Measurements from ENCODE around the gene LYPD8. TPM values are rescaled to one million over a fixed set of nuclear protein-coding genes. Genes with fewer than 3 reads are reported as not detected.

LYPD8 gene
- polyA plus RNA-seq, 4 donors, result 0.04 TPM; not detected in 3

DNA sequence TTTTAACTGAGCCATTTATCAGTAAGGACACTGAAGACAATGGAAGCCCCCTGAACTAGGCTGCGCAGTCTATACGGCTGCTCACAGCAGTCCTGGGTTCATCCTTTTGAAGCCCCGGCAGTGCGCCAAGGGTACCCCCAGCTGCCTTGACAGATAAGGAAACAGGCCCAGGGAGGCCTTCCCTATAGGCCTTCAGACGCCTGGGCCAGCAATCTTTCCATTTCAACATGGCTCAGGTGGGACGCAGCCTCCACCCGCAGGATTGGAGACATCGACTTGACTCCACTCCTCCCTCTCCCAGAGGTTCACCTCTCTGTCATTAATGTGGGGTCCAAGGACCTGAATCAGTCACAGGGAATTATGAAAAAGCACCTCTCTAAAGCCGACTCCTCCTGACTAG, 2.8 kb upstream of the LYPD8 start:
- DNase-seq (ENCODE audit: low read depth in 4 of 4, low spot score in 3 of 4), result no peak

DNA sequence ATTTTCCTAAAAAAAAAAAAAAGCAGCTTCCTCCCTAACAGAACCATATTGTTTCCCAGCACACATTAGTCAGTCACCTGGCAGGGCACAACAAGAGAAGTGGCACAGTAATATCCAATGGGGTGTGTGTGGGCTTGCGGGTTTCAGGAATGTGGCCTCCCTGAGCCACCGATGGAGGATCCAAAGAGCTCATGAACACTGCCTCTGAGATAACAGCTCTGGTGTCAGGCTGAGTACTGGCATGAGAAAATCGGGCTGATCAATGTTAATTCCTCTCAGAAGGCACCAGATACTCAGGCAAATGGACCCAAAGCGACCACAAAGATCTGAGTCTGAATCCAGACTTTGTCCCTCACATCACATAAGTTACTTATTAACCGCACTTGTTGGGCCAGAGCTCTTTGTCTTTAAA, 2.2 kb upstream of the LYPD8 start:
- DNase-seq (ENCODE audit: low read depth in 4 of 4, low spot score in 3 of 4), result no peak

DNA sequence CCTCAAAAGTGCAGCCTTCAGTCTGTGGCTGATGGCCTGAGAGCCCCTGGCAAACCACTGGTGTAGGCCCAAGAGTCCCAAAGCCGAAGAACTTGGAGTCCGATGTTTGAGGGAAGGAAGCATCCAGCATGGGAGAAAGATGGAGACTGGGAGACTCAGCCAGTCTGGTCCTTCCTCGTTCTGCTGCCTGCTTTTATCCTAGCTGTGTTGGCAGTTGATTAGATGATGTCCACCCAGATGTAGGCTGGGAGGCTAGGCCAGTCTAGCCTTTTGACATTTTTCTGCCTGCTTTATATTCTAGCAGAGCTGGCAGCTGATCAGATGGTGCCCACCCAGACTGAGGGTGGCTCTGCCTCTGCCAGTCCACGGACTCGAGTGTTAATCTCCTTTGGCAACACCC, 1.1 kb upstream of the LYPD8 start:
- no peak for DNase-seq (ENCODE audit: low read depth in 4 of 4, low spot score in 3 of 4)

DNA sequence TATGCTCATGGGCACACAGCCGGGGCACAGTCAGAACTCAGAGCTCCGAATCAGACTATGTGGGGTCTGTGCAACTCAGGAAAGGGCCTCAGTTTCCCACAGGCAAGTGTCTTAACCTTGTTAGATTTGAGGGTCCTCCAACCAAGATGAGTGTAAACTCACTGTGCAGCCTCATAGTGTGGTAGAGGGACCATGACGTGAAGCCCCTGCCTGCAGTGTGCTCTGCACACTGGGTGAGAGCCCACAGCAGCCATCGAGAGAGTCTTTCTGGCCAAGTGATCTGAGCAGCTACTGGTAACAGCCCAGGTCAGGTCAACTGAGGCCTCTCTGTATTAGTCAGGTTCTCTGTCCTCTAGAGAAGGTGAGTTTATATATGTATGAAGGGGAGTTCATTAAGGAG, 592 bp upstream of the LYPD8 start:
- no peak for DNase-seq (ENCODE audit: low read depth in 4 of 4, low spot score in 3 of 4)

DNA sequence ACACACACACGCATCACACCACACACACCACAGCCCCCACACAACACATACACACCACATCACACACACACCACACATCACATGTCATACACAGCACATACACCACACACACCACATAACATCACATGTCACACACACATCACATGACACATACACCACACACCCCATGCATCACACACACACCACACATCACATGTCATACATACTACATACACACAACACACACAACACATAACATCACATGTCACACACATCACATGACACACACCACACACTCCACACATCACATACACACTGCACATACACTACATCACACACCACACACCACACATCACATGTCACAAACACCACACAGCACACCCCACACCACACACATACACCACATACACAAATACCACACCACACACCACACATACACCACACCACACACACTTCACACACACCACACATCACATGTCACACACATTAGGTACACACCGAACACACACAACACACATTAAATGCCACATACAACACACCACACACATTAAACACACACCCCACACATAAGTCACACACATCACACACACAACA, 1.8 kb downstream of the LYPD8 start:
- no peak for DNase-seq (ENCODE audit: low read depth in 4 of 4, low spot score in 3 of 4)

DNA sequence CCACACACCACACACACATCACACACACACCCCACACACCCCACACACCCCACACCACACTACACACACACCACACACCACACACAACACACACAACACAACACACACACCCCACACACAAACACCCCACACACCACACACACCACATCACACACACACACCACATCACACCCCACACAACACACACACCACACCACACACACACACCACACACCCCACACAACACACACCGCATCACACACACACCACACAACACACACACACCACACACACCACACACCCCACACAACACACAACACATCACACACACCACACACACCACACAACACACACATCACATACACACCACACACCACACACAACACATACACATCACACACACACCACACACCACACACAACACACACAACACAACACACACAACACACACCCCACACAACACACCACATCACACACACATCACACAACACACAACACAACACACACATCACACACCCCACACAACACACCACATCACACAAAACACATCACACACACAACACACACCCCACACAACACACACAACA, 2.4 kb downstream of the LYPD8 start:
- no peak for DNase-seq (ENCODE audit: low read depth in 4 of 4, low spot score in 3 of 4)

DNA sequence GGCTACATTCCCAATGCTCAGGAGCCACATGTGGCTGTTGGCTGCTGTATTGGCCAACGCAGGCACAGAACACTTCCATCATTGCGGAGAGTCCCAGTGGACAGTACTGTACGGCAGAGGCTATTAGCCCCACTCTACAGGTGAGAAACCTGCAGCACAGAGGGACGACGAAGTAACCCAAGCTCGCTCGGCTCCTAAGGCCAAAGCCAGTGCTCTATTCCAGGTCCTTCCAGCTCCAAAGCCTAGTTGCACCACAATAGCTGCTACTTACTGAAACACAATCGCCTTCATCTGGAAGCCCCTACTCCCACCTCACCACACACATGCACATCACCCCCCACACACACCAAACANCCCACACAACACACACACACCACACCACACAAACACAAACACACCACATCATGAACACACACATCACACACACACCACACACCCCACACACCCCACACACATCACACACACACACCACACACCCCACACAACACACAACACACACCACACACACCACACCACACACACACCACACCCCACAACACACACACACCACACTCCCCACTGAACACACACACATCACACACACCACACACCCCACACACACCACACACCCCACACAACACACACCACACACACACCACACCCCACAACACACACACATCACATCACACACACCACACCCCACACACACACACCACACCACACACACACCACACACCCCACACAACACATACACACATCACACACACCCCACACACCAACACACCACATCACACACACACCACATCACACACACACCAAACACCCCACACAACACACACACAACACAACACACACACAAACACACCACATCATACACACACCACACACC, 3.2 kb downstream of the LYPD8 start:
- no peak for DNase-seq (ENCODE audit: low read depth in 4 of 4, low spot score in 3 of 4)

DNA sequence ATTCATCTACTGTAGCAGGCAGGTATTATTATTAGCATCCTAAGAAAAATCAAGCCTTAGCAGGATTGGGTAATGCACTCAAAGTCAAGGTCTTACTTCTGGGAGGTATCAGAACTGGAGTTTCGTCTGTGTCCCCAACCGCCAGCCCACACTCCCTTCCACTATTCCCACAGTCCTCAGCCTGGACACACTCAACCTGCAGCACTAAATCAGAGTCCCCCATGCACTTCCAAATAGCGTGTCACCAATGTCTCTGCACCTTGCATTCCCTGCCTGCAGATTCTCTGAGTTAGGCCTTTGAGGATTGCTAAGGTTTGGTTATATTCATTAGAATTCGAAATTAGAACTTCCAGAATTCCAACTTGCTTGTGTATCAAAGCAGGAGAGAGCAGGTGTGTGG, 3.9 kb downstream of the LYPD8 start:
- no peak for DNase-seq (ENCODE audit: low read depth in 4 of 4, low spot score in 3 of 4)

DNA sequence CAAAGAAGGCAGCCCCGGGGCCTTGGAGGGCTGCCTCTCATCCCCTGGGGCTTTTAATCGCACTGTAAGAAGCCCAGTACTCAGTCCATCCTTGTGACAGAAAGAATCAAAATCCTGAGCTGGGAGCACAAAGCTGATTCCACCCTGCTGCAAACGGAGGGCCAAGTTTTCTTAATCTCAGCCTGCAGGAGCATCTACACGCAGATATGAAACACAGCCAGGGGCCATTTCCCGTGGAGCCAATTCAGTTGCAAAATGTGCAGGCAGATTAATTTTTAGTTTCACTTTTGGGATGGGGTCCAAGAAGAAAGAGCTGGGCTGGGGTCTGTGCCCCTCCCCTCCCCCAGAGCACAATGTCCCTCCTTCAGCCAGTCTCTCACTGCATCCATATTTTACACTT, 4.4 kb downstream of the LYPD8 start:
- DNase-seq (ENCODE audit: low read depth in 4 of 4, low spot score in 3 of 4), result no peak

DNA sequence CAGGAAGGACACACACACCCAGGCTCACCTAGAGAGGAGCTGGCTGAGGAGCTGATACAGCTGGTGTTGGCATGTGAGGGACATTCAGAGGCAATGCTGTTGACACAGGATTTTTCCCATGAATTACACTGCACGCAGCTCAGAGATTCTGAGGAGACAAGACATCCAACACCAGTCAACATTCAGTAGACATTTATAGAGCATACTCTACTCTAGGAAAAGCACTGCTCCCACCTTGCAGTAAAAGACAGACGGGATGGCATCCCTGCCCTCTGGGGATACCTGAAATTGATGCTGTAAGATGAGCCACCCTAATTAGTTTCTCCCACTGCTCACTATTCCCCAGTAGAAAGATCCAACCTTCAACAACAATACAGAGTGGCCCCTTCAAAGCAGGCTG, 5.1 kb downstream of the LYPD8 start:
- DNase-seq (ENCODE audit: low read depth in 4 of 4, low spot score in 3 of 4), result peak in 1 of 4 donors; percentile 0

DNA sequence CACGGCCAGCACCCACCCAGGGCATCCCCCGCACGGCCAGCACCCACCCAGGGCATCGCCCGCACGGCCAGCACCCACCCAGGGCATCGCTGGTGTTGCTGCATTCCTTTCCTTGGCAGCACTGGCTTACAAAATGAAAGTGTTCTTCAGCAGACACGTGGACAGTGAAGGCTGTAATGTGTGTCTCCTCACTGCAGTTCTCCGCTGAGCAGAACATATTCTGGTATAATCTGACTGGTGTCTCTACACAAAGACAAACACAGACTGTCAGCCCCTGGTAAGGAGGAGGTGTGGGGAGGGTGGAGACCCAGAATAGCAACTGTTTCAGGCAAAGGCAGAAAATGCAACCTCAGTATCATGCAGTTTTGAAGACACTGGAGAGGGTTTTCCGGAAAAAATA, 7.3 kb downstream of the LYPD8 start:
- DNase-seq (ENCODE audit: low read depth in 4 of 4, low spot score in 3 of 4), result no peak

DNA sequence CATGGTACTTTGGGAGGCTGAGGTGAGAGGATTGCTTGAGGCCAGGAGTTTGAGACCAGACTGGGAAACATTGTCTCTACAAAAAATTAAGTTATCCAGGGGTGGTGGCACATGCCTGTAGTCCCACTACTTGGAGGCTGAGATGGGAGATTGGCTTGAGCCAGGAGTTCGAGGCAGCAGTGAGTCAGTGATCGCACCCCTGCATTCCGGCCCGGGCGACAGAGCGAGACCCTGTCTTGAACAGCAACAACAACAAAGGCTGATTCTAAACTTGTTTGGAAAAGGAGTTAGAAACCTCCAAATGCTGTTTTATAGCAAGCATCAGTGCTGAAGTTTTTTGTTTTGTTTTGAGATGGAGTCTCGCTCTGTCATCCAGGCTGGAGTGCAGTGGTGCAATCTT, 14.7 kb downstream of the LYPD8 start:
- DNase-seq (ENCODE audit: low read depth in 4 of 4, low spot score in 3 of 4), result no peak

DNA sequence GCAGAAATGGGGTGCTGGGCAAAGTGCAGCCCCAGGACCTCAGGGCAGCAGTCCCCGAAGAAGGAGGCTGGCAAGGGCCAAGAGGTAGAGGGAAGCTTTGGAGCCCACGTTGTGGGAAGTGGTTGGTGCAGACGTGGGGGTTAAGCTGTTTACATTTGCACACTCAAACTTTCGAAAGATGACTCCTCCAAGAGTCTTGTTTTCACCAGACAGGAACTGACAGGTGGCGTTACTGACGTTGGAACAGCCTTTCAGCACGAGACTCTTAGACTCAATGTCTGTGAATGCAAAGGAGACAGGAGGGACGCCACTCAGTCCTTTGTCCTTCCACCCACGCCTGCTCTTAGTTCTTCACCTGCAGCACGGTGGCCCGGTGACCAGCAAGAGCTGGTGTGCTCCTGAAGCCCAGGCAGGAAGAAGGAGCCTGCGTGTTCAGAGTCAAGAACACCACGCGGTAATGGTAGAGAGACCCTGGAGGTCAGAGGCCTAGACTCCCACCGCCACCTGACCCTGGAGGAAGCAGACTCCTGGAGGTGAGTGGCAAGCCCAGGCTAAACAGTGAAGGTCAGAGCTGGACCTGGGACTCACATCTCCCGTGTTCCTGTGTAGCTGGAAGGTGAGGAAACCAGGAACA, 15.9 kb downstream of the LYPD8 start:
- no peak for DNase-seq (ENCODE audit: low read depth in 4 of 4, low spot score in 3 of 4)

DNA sequence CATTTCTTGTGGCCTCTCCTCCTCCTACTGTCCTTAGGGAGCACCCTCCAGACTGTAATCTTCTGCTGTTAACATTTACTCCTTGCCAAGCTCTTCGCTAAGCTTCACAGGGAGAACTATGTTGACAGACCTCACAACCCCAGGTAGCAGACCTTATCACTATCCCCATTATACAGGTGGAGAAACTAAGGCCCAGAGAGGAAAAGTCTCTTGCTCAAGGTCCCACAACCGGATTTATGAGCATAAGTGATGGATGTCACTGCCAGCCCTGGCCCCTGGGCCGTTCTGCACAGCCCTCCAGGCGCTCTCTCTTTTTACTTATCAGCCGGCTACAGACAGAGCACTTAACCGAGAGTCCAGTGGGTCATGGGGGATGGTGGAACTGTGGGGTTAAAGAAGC, 18.1 kb downstream of the LYPD8 start:
- no peak for DNase-seq (ENCODE audit: low read depth in 4 of 4, low spot score in 3 of 4)

DNA sequence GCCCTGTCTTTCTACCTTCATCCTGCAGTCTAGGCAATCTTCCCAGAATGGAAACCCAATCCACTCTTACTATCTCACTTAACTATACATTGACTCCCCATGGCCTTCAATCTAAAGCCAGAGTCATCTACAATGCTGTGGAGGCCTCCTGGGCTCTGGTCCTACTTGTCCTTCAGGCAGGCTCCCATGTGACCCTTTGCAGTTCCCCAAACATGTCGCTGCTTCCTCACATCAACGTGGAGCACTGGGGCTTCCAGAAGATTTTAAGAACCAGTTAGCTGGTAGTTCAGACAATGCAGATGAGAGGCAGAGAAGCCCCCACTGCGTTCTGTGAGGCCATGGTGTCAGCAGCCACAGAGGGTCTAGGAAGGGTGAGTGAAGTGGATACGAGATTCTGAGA, 18.6 kb downstream of the LYPD8 start:
- no peak for DNase-seq (ENCODE audit: low read depth in 4 of 4, low spot score in 3 of 4)

DNA sequence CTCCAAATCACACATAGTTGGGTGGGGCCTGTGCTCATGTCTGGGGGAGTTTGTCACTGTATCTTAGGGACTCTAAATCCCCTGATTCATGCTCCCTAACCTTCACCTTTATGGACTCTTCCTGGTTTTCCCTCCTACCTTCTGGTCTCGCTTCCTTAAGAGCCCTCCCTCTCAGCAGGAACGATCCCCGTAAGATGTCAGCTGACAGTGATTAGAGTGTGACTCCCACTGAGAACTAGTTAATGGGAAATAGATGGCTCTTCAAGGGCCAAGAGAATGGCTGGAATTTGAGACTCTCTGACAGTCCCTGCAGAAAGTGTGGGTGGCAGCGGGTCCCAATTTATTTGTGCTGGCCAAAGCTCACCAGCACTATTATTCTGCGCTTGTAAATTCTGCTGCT, 22.0 kb downstream of the LYPD8 start:
- DNase-seq (ENCODE audit: low read depth in 4 of 4, low spot score in 3 of 4), result peak in 1 of 4 donors; percentile 2

DNA sequence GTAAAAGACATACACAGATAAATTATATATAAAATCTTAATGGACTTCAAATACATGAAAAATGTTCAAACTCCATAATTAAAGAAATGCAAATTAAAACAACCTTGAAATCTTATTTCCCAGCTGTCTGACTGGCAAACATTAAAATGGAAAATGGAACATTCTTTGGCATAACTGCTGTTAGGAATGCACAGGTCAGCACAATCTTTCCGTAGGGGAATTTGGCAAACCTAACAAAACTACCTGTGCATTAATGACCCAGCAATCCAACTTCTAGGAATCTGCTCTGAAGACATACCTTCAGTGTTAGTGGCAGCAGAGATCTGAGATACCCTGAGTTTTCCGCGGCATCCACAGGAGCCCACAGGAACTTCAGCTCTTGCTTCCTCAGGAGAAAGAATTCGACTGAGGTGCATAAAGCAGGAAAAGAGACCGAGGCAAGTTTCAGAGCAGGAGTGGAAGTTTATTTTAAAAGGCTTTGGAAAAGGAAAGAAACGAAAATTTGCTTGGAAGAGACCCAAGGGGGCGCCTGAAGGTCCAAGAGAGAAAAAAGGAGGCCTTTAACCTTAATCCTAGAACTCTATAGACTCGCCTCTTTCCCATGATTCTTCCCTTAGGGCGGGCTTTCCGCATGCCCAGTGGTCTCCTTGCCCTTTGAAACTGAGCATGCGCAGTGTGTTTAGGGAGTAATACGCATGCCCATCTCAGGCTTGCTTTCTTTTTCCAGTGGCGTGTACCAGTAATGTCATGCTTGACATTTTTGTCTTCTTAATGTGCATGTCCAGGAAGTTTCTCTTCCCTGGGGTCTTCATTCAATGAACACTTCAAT, 24.8 kb downstream of the LYPD8 start:
- DNase-seq (ENCODE audit: low read depth in 4 of 4, low spot score in 3 of 4), result no peak

DNA sequence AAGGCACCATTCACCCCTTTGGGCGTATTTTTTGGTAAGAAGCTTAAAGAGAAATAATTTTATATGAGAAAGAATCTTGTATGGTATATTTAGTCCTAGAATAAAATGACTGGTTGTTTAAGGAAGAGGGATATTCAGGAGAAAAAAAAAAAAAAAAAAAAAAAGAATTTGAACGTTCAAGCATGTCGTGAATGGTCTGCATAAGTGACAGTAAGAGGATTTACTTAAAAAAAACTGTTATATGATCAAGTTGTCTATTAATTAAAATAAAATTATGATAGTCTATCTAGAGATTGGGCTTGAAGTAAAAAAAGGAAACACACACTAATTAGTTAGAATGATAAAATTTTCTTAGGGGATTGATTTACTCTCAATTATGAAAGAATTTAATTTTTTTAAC, 41.3 kb downstream of the LYPD8 start:
- no peak for DNase-seq (ENCODE audit: low read depth in 4 of 4, low spot score in 3 of 4)

DNA sequence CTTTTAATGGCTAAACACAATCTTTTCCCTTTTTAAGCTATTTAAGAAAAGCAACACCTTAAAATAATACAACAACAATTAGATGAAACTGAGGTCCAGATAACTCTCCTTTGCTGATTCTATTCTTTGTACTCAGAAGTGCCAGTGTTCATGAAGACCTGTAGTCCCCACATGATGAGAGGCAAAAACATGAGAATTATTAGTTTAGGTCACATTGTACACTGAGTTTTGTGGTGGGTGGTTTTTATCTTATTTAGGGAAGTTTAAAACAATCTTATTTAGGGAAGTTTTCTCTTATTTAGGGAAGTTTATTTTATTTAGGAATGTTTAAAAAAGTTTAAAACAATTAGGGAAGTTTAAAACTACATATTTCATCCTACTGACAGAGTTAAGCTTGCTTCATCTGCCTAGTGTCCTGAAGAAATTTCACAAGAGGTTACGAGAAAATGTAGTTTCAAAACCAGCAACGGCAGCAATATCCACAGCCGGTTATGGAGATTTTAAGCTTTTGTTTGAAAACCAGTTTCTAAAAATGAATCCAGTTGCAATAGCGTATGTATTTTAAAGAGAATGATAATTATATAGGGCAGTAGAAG, 45.2 kb downstream of the LYPD8 start:
- DNase-seq (ENCODE audit: low read depth in 4 of 4, low spot score in 3 of 4), result no peak

DNA sequence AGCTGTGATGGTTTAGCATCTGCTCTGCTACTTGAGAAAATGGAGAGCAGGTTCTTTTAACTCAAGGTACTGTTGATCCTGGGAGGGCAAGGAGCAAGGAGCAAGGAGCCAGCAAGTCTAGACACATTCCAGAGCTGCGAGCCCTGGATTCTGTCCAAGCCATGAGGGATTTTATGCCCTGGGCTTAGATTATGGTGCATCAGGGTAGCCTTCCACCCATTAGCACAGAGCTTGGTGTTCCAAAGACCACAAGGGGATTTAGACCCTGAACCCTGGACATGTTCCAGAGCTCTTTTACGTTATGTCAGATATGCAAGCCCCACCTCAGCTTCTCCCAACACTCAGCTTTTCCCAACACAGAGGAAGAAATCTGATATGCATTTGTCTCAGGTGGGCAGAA, 51.0 kb downstream of the LYPD8 start:
- no peak for DNase-seq (ENCODE audit: low read depth in 4 of 4, low spot score in 3 of 4)
